Keratinocyte (primary cell): ENCODE measurements around the gene GTF3C2. TPM values are rescaled to one million over a fixed set of nuclear protein-coding genes. Genes with fewer than 3 reads are reported as not detected.

Experiments used
- DNase-seq: peaks from one replicate; pipeline ENCODE4 v3.0.0-alpha.2; 2011; ENCODE audit warnings: low read depth, missing footprints, low spot score
- FAIRE-seq: peaks from 2 replicates; lab custom pipeline; 2011; peaks lifted over from hg19 to GRCh38; lab: Jason Lieb, UNC
- H2AFZ ChIP-seq: 2 replicates; pipeline ENCODE4 v1.6.0; 2012; ENCODE audit warnings: low read length, control low read depth, inconsistent platforms; ENCODE audit not compliant: control insufficient read depth
- H3K27ac ChIP-seq: 2 replicates; pipeline ENCODE4 v1.5.1; 2011; ENCODE audit warnings: low read length; ENCODE audit not compliant: control insufficient read depth, insufficient read depth
- H3K27me3 ChIP-seq: 3 replicates; pipeline ENCODE4 v1.6.0; 2011; ENCODE audit warnings: low read length; ENCODE audit not compliant: control insufficient read depth, insufficient read depth; ENCODE audit errors: extremely low read depth
- H3K36me3 ChIP-seq, 2 experiments: 2 replicates in 1 of 2; 3 replicates in 1 of 2; pipeline ENCODE4 v1.5.1; 2011; ENCODE audit warnings: low read length in 2 of 2, mild to moderate bottlenecking in 1 of 2; ENCODE audit not compliant: control insufficient read depth in 2 of 2, insufficient read depth in 2 of 2; ENCODE audit errors: extremely low read depth in 1 of 2
- H3K4me1 ChIP-seq: 3 replicates; pipeline ENCODE4 v1.5.1; 2011; ENCODE audit warnings: low read length; ENCODE audit not compliant: control insufficient read depth, insufficient read depth; ENCODE audit errors: extremely low read depth
- H3K4me2 ChIP-seq: 3 replicates; pipeline ENCODE4 v1.6.0; 2011; ENCODE audit warnings: low read depth, low read length; ENCODE audit not compliant: control insufficient read depth, insufficient read depth; ENCODE audit errors: extremely low read depth
- H3K4me3 ChIP-seq, 3 experiments: fragments of 200-600 bp in 1 of 3; sonication (generic) in 1 of 3; 2 replicates in 2 of 3; 3 replicates in 1 of 3; pipeline ENCODE4 v1.5.1; 2011 to 2016; ENCODE audit warnings: low read length in 3 of 3, mild to moderate bottlenecking in 3 of 3, control low read depth in 2 of 3, inconsistent platforms in 1 of 3, low read depth in 1 of 3, mixed read lengths in 1 of 3, mixed run types in 1 of 3, moderate library complexity in 1 of 3; ENCODE audit not compliant: control insufficient read depth in 2 of 3, insufficient read depth in 2 of 3; ENCODE audit errors: extremely low read depth in 1 of 3
- H3K79me2 ChIP-seq: 2 replicates; pipeline ENCODE4 v1.6.0; 2012; ENCODE audit warnings: low read length; ENCODE audit not compliant: control insufficient read depth, insufficient read depth
- H3K9ac ChIP-seq: 3 replicates; pipeline ENCODE4 v1.6.0; 2011; ENCODE audit warnings: low read length; ENCODE audit not compliant: control insufficient read depth, insufficient read depth; ENCODE audit errors: extremely low read depth
- H3K9me1 ChIP-seq: 3 replicates; pipeline ENCODE4 v1.6.0; 2011; ENCODE audit warnings: low read length; ENCODE audit not compliant: control insufficient read depth, insufficient read depth; ENCODE audit errors: extremely low read depth
- H3K9me3 ChIP-seq: 2 replicates; pipeline ENCODE4 v1.5.1; 2012; ENCODE audit warnings: low read depth, low read length; ENCODE audit not compliant: control insufficient read depth
- H4K20me1 ChIP-seq: 3 replicates; pipeline ENCODE4 v1.6.0; 2011; ENCODE audit warnings: low read length; ENCODE audit not compliant: control insufficient read depth, insufficient read depth; ENCODE audit errors: extremely low read depth
- EZH2 ChIP-seq: IDR thresholded peaks from one replicate; pipeline ENCODE4 v1.6.1; 2012; ENCODE audit warnings: inconsistent platforms, mild to moderate bottlenecking, low read length, moderate library complexity
- dilution Hi-C: fragments of 300-500 bp; cut with MboI; formaldehyde crosslinking; loops from one replicate; pipeline ENCODE4 v1.7.0; 2020; ENCODE audit warnings: low sequenced_read_pairs; ENCODE audit not compliant: extremely low pct_ligation_motif_present
- polyA plus RNA-seq, 5 experiments: library from polyadenylated mRNA; depleted of rRNA in 3 of 5; stranded (reverse) in 3 of 5; stranded (forward) in 1 of 5; unstranded in 1 of 5; fragments of >200 nt; gene quantifications; 1 replicate in 1 of 5; 2 replicates in 3 of 5; 3 replicates in 1 of 5; pipeline versions ENCODE4 v1.2.1 to v1.2.3, GENCODE V29; 2011 to 2012; ENCODE audit warnings: missing spikeins in 2 of 5, low read depth in 1 of 5, low replicate concordance in 1 of 5
- TF ChIP-seq, protein P1 (sequence below), 3 experiments: IDR thresholded peaks in 1 of 3; conservative IDR thresholded peaks in 1 of 3; optimal IDR thresholded peaks in 1 of 3; 2 replicates in 2 of 3; 3 replicates in 1 of 3; pipeline versions ENCODE3 to v1.5.1; 2011; ENCODE audit warnings: low read length in 3 of 3, mild to moderate bottlenecking in 3 of 3, moderate library complexity in 2 of 3, control low read depth in 1 of 3, inconsistent platforms in 1 of 3; ENCODE audit not compliant: insufficient read depth in 2 of 3; ENCODE audit errors: extremely low read depth in 1 of 3

The GTF3C2 gene
- polyA plus RNA-seq, 1 donor (not counting 4 experiments of a cell fraction or from before 2014, with no cell fraction given): 53.4 TPM

DNA sequence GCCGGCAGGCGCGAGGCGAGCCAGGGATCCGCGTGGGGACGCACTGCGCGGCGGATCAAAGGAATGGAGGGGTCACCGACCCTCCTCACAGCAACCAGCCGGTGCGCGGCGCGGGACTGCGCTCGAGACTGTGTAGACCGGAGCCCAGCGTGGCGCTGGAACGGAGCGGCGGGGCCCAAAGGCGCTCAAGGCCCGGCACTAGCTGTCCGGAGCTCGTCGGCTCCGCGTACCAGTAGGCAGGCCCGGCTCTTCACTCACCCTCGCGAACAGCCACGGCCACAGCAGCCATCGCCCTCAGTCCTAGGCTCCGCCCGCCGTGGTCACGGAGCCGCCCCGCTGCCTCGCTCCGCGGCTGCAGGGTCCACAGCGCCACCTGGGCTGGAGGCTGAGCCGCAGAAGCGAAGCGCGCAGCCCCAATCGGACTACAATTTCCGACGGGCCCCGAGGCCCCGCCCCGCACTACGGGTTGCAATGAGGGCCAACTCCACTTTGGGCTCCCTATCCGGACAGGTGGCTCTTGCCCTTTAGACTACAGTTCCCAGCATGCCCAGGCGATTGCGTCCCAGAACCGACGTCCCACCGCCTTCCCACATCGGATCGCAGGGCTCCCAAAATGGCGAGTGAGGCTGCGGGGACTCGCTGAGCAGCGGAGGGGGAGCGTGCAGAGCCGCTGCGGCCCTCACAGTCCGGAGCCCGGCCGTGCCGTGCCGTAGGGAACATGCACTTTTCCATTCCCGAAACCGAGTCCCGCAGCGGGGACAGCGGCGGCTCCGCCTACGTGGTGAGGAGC is 13.7 kb upstream of the GTF3C2 start, which contains the start of the genes EIF2B4 and SNX17:
Gene EIF2B4 (minus strand): TSS at position 313 of the 790 bp plus-strand sequence. CDS start 24 bp downstream, at position 289.
Gene SNX17 (plus strand): TSS at position 591 of the 790 bp plus-strand sequence. CDS start 128 bp downstream, at position 719.
- peak within 1 kb of the TSS; percentile 95 for H2AFZ ChIP-seq
- peaks cover 24% of the 10 kb centered on the region for H3K4me1 ChIP-seq
- no peak for TF ChIP-seq EZH2
- TF ChIP-seq, protein P1, sequence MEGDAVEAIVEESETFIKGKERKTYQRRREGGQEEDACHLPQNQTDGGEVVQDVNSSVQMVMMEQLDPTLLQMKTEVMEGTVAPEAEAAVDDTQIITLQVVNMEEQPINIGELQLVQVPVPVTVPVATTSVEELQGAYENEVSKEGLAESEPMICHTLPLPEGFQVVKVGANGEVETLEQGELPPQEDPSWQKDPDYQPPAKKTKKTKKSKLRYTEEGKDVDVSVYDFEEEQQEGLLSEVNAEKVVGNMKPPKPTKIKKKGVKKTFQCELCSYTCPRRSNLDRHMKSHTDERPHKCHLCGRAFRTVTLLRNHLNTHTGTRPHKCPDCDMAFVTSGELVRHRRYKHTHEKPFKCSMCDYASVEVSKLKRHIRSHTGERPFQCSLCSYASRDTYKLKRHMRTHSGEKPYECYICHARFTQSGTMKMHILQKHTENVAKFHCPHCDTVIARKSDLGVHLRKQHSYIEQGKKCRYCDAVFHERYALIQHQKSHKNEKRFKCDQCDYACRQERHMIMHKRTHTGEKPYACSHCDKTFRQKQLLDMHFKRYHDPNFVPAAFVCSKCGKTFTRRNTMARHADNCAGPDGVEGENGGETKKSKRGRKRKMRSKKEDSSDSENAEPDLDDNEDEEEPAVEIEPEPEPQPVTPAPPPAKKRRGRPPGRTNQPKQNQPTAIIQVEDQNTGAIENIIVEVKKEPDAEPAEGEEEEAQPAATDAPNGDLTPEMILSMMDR (optimal IDR thresholded peaks at IDR 0.05 in 1 of 3, IDR thresholded peaks at IDR 0.05 in 1 of 3, conservative IDR thresholded peaks at IDR 0.05 in 1 of 3; ENCODE audit: extremely low read depth in 1 of 3, insufficient read depth in 2 of 3, low read length in 3 of 3): peak; percentile 68 to 97 (median 91)
- H3K4me3 ChIP-seq: peak within 1 kb of the TSS; percentile 84 to 94 (median 92)
- H3K9me3 ChIP-seq: no peaks in the 10 kb centered on the region
- peaks cover 57% of the 10 kb centered on the region for H3K79me2 ChIP-seq
- H4K20me1 ChIP-seq: peaks cover 2% of the 10 kb centered on the region
- no peaks in the 10 kb centered on the region for H3K9me1 ChIP-seq
- H3K27ac ChIP-seq: peak within 1 kb of the TSS; percentile 85
- DNase-seq (peak; percentile 92), FAIRE-seq (no peak)
- no peaks in the 10 kb centered on the region for H3K27me3 ChIP-seq
- peaks cover 28 to 47% of the 10 kb centered on the region in 2 experiments for H3K36me3 ChIP-seq
- H3K9ac ChIP-seq: peak within 1 kb of the TSS; percentile 93
- dilution Hi-C loops: no loop called here
- H3K4me2 ChIP-seq: peak within 1 kb of the TSS; percentile 90

DNA sequence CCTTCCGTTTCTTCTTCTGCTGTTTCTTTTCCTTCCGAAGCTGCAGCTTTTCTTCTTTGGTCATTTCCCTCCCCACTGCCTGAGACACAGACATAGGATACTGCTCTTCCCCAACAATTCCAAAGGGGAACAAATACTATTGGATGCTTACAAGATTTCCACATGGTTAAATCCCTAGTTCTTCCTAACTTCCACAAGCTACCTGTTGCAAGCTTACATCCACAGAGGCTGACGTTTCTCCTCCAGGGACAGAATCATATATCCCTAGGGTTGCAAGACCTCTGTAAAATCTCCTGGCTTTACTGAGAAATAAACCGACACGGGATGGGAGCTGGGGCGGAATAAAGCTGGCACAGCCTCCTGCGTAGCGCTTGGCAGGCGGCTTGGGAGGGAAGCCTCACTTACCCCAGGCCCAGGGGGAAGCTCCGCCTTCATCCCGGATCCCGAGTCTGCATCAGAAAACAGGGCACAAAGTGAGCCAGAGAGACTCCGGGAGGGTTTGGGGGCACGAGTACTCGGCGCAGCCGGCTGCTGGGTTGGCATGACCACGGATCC is 13.0 kb upstream of the GTF3C2 start:
- H3K9me3 ChIP-seq: no peaks in the 10 kb centered on the region
- dilution Hi-C loops: no loop called here
- H3K4me2 ChIP-seq: peak overlapping the region; percentile 72
- H3K4me1 ChIP-seq: peaks cover 24% of the 10 kb centered on the region
- no peaks in the 10 kb centered on the region for H3K27me3 ChIP-seq
- no peak for TF ChIP-seq EZH2
- TF ChIP-seq, protein P1 (optimal IDR thresholded peaks at IDR 0.05 in 1 of 3, IDR thresholded peaks at IDR 0.05 in 1 of 3, conservative IDR thresholded peaks at IDR 0.05 in 1 of 3; ENCODE audit: extremely low read depth in 1 of 3, insufficient read depth in 2 of 3, low read length in 3 of 3): no peak
- peaks cover 2% of the 10 kb centered on the region for H4K20me1 ChIP-seq
- H3K4me3 ChIP-seq: peak overlapping the region; percentile 67 to 94 (median 92)
- DNase-seq (no peak), FAIRE-seq (no peak)
- peak overlapping the region; percentile 77 for H3K27ac ChIP-seq
- H3K36me3 ChIP-seq: peaks cover 24 to 44% of the 10 kb centered on the region in 2 experiments
- no peaks in the 10 kb centered on the region for H3K9me1 ChIP-seq
- H2AFZ ChIP-seq: peak overlapping the region; percentile 95
- H3K79me2 ChIP-seq: peaks cover 54% of the 10 kb centered on the region
- H3K9ac ChIP-seq: peak overlapping the region; percentile 93
